ACC112 (cell line): ENCODE measurements around the gene PPP1R12A.

ENCODE experiments used
- H2AFZ ChIP-seq: fragments of 200-600 bp; sonication (generic); one replicate; pipeline ENCODE4 v1.6.0; 2017; ENCODE audit warnings: antibody characterized with exemption, low read length; ENCODE audit not compliant: unreplicated experiment
- H3K27ac ChIP-seq: fragments of 200-600 bp; sonication (generic); 2 replicates; pipeline ENCODE4 v1.5.1; 2014; ENCODE audit warnings: low read depth, mild to moderate bottlenecking, antibody characterized with exemption, low read length, moderate library complexity
- H3K27me3 ChIP-seq: fragments of 200-600 bp; sonication (generic); 2 replicates; pipeline ENCODE4 v1.6.1; 2014; ENCODE audit warnings: mild to moderate bottlenecking, antibody characterized with exemption, low read length, moderate library complexity, mixed read lengths; ENCODE audit not compliant: insufficient read depth
- H3K36me3 ChIP-seq: fragments of 200-600 bp; sonication (generic); 2 replicates; pipeline ENCODE4 v1.6.1; 2016; ENCODE audit warnings: mild to moderate bottlenecking, antibody characterized with exemption, low read length, moderate library complexity, mixed read lengths; ENCODE audit not compliant: insufficient read depth
- H3K4me1 ChIP-seq: fragments of 200-600 bp; sonication (generic); one replicate; pipeline ENCODE4 v1.6.1; 2016; ENCODE audit warnings: low read length, mixed read lengths; ENCODE audit not compliant: insufficient read depth, unreplicated experiment, control insufficient read depth
- H3K4me3 ChIP-seq: fragments of 200-600 bp; sonication (generic); 2 replicates; pipeline ENCODE4 v1.5.1; 2014; ENCODE audit warnings: mild to moderate bottlenecking, low read depth, low read length
- H3K79me2 ChIP-seq: fragments of 200-600 bp; sonication (generic); one replicate; pipeline ENCODE4 v1.6.0; 2016; ENCODE audit warnings: low read length; ENCODE audit not compliant: control insufficient read depth, unreplicated experiment, insufficient read depth

The PPP1R12A gene

GRCh38 chr12:79842630-79843029 lies 92.3 kb downstream of the PPP1R12A start:
- Histone ChIP-seq H2AFZ (no peak overlapping the region), H3K4me1 (peaks cover 21% of the 10 kb centered on the region), H3K4me3 (no peak overlapping the region), H3K27ac (no peak overlapping the region), H3K27me3 (no peaks in the 10 kb centered on the region), H3K79me2 (peaks cover 38% of the 10 kb centered on the region), H3K36me3 (peaks cover 49% of the 10 kb centered on the region)

GRCh38 chr12:79841878-79842265 lies 93.0 kb downstream of the PPP1R12A start:
- H3K4me1 ChIP-seq: peaks cover 21% of the 10 kb centered on the region
- H3K27me3 ChIP-seq: no peaks in the 10 kb centered on the region
- H3K4me3 ChIP-seq: no peak overlapping the region
- H3K27ac ChIP-seq: no peak overlapping the region
- H2AFZ ChIP-seq: no peak overlapping the region
- peaks cover 33% of the 10 kb centered on the region for H3K79me2 ChIP-seq
- peaks cover 51% of the 10 kb centered on the region for H3K36me3 ChIP-seq

GRCh38 chr12:79841248-79841877 lies 93.5 kb downstream of the PPP1R12A start:
- Histone ChIP-seq H3K36me3 (peaks cover 51% of the 10 kb centered on the region), H2AFZ (no peak overlapping the region), H3K79me2 (peaks cover 32% of the 10 kb centered on the region), H3K27me3 (no peaks in the 10 kb centered on the region), H3K27ac (no peak overlapping the region), H3K4me1 (peaks cover 23% of the 10 kb centered on the region), H3K4me3 (no peak overlapping the region)

- Histone ChIP-seq H3K27ac (no peak overlapping the region), H3K79me2 (peaks cover 39% of the 10 kb centered on the region), H3K4me3 (no peak overlapping the region), H3K27me3 (no peaks in the 10 kb centered on the region), H3K4me1 (peaks cover 9% of the 10 kb centered on the region), H3K36me3 (peaks cover 51% of the 10 kb centered on the region), H2AFZ (no peak overlapping the region)
These were observed 96.5 kb downstream of the PPP1R12A start for GRCh38 chr12:79838359-79838758.

- H3K36me3 ChIP-seq: peaks cover 50% of the 10 kb centered on the region
These were observed 97.3 kb downstream of the PPP1R12A start for GRCh38 chr12:79837575-79837974.

GRCh38 chr12:79835377-79835843 lies 99.5 kb downstream of the PPP1R12A start:
- Histone ChIP-seq H3K27me3 (no peaks in the 10 kb centered on the region), H3K79me2 (peaks cover 33% of the 10 kb centered on the region), H3K4me3 (no peak overlapping the region), H2AFZ (no peak overlapping the region), H3K36me3 (peaks cover 30% of the 10 kb centered on the region), H3K27ac (no peak overlapping the region), H3K4me1 (peaks cover 2% of the 10 kb centered on the region)

More at GRCh38 chr12:79837575-79837974, 97.3 kb downstream of the PPP1R12A start:
- Histone ChIP-seq H3K79me2 (peaks cover 36% of the 10 kb centered on the region), H3K4me3 (no peak overlapping the region), H3K4me1 (peaks cover 9% of the 10 kb centered on the region), H3K27me3 (no peaks in the 10 kb centered on the region), H3K27ac (no peak overlapping the region), H2AFZ (no peak overlapping the region)

GRCh38 chr12:79834712-79835376 lies 100.1 kb downstream of the PPP1R12A start:
- no peaks in the 10 kb centered on the region for H3K27me3 ChIP-seq
- peaks cover 25% of the 10 kb centered on the region for H3K36me3 ChIP-seq
- peaks cover 33% of the 10 kb centered on the region for H3K79me2 ChIP-seq
- H3K4me3 ChIP-seq: no peak overlapping the region
- no peak overlapping the region for H3K27ac ChIP-seq
- H3K4me1 ChIP-seq: peaks cover 2% of the 10 kb centered on the region
- H2AFZ ChIP-seq: no peak overlapping the region

- Histone ChIP-seq H3K27me3 (no peaks in the 10 kb centered on the region), H3K79me2 (peaks cover 30% of the 10 kb centered on the region), H3K4me3 (no peak overlapping the region), H3K27ac (no peak overlapping the region), H3K4me1 (no peaks in the 10 kb centered on the region), H2AFZ (no peak overlapping the region), H3K36me3 (peaks cover 14% of the 10 kb centered on the region; the same call in 1 of the 2 replicates)
These were observed 104.5 kb downstream of the PPP1R12A start for GRCh38 chr12:79830440-79830839.

GRCh38 chr12:79828924-79829323 lies 106.0 kb downstream of the PPP1R12A start:
- no peaks in the 10 kb centered on the region for H3K27me3 ChIP-seq
- no peaks in the 10 kb centered on the region for H3K4me1 ChIP-seq
- no peak overlapping the region for H2AFZ ChIP-seq
- no peak overlapping the region for H3K27ac ChIP-seq
- peaks cover 18% of the 10 kb centered on the region for H3K79me2 ChIP-seq
- peaks cover 14% of the 10 kb centered on the region; the same call in 1 of the 2 replicates for H3K36me3 ChIP-seq
- H3K4me3 ChIP-seq: no peak overlapping the region

GRCh38 chr12:79827484-79827883 lies 107.4 kb downstream of the PPP1R12A start:
- peaks cover 14% of the 10 kb centered on the region; the same call in 1 of the 2 replicates for H3K36me3 ChIP-seq
- H3K4me3 ChIP-seq: no peak overlapping the region
- H3K79me2 ChIP-seq: peaks cover 18% of the 10 kb centered on the region
- no peak overlapping the region for H2AFZ ChIP-seq
- H3K27ac ChIP-seq: no peak overlapping the region
- H3K4me1 ChIP-seq: no peaks in the 10 kb centered on the region
- no peaks in the 10 kb centered on the region for H3K27me3 ChIP-seq
